ENCODE data around the gene SLIT3. TPM values are rescaled to one million over a fixed set of nuclear protein-coding genes. Genes with fewer than 3 reads are reported as not detected.
A peak's percentile ranks its signal among the peaks of the same experiment; 100 is the strongest.

Gene SLIT3
- total RNA-seq, 4 donors from 2014 or later = 10.8 to 30.8 (median 18.4) TPM

GRCh38 chr5:168765086-168765550 is 535.8 kb downstream of the SLIT3 start:
- Histone ChIP-seq H3K27ac (no peak overlapping the region), H3K27me3 (no peaks in the 10 kb centered on the region), H3K9me3 (no peaks in the 10 kb centered on the region), H3K4me3 (no peak overlapping the region), H3K36me3 (peaks cover 6% of the 10 kb centered on the region), H3K4me1 (peaks cover 7% of the 10 kb centered on the region)
- TF ChIP-seq POLR2AphosphoS5 (IDR thresholded peaks at IDR 0.05) (no peak), CTCF (IDR thresholded peaks at IDR 0.05) (no peak), POLR2A (IDR thresholded peaks at IDR 0.05) (no peak), EP300 (IDR thresholded peaks at IDR 0.05) (no peak)
- WGBS = 73% methylated on average over 15 of the region's 15 CpGs
- no peak for DNase-seq (ENCODE audit: low spot score in 2 of 2)

GRCh38 chr5:168756453-168757391 is 544.2 kb downstream of the SLIT3 start:
- Histone ChIP-seq H3K4me3 (no peak overlapping the region), H3K4me1 (no peaks in the 10 kb centered on the region), H3K27ac (no peak overlapping the region), H3K36me3 (peaks cover 8% of the 10 kb centered on the region), H3K9me3 (no peaks in the 10 kb centered on the region), H3K27me3 (no peaks in the 10 kb centered on the region)
- TF ChIP-seq CTCF (IDR thresholded peaks at IDR 0.05) (no peak), EP300 (IDR thresholded peaks at IDR 0.05) (no peak), POLR2AphosphoS5 (IDR thresholded peaks at IDR 0.05) (no peak), POLR2A (IDR thresholded peaks at IDR 0.05) (no peak)
- no peak for DNase-seq (ENCODE audit: low spot score in 2 of 2)
- WGBS = 62% methylated on average over 10 of the region's 10 CpGs

- WGBS = 90% methylated on average over 3 of the region's 7 CpGs
- Histone ChIP-seq H3K27ac (no peak overlapping the region), H3K4me3 (no peak overlapping the region), H3K27me3 (no peaks in the 10 kb centered on the region), H3K36me3 (peaks cover 13% of the 10 kb centered on the region), H3K9me3 (no peaks in the 10 kb centered on the region), H3K4me1 (no peaks in the 10 kb centered on the region)
- no peak for DNase-seq (ENCODE audit: low spot score in 2 of 2)
- TF ChIP-seq POLR2A (IDR thresholded peaks at IDR 0.05) (no peak), POLR2AphosphoS5 (IDR thresholded peaks at IDR 0.05) (no peak), EP300 (IDR thresholded peaks at IDR 0.05) (no peak), CTCF (IDR thresholded peaks at IDR 0.05) (no peak)
Measured at GRCh38 chr5:168755548-168756093, 545.3 kb downstream of the SLIT3 start.

- H3K9me3 ChIP-seq = no peaks in the 10 kb centered on the region
- DNase-seq (ENCODE audit: low spot score in 2 of 2) = peak in 1 of 2 donors; percentile 73
- H3K4me3 ChIP-seq = no peak overlapping the region
- WGBS = 91% methylated on average over 11 of the region's 11 CpGs
- H3K4me1 ChIP-seq = no peaks in the 10 kb centered on the region
- TF ChIP-seq POLR2AphosphoS5 (IDR thresholded peaks at IDR 0.05) = no peak
- TF ChIP-seq CTCF (IDR thresholded peaks at IDR 0.05) = no peak
- no peak for TF ChIP-seq EP300 (IDR thresholded peaks at IDR 0.05)
- no peak for TF ChIP-seq POLR2A (IDR thresholded peaks at IDR 0.05)
- no peaks in the 10 kb centered on the region for H3K27me3 ChIP-seq
- peaks cover 18% of the 10 kb centered on the region for H3K36me3 ChIP-seq
- no peak overlapping the region for H3K27ac ChIP-seq
Measured at GRCh38 chr5:168753691-168754254, 547.2 kb downstream of the SLIT3 start.

Measured in suprapubic skin (tissue), 4 donors.